NCI-H146 treated with DMSO at 0.1 percent for 48 hours (cell line): ENCODE measurements around the gene SCRN2.

Source experiments
- DNase-seq: peaks from one replicate; lab custom pipeline; 2025; ENCODE audit not compliant: unreplicated experiment; lab: John Stamatoyannopoulos, UW

The SCRN2 gene

GRCh38 chr17:47847341-47848197, 6.5 kb upstream of the SCRN2 start:
- DNase-seq, result no peak

GRCh38 chr17:47846716-47847340, 5.8 kb upstream of the SCRN2 start:
- DNase-seq, result no peak

GRCh38 chr17:47845716-47846075, 4.6 kb upstream of the SCRN2 start:
- no peak for DNase-seq

- DNase-seq, result no peak
Measured at GRCh38 chr17:47844814-47845715, 4.0 kb upstream of the SCRN2 start.

GRCh38 chr17:47844227-47844626, 3.2 kb upstream of the SCRN2 start:
- peak; percentile 40 for DNase-seq

GRCh38 chr17:47843391-47843730, 2.3 kb upstream of the SCRN2 start:
- DNase-seq, result no peak

- DNase-seq, result no peak
Measured at GRCh38 chr17:47841488-47842291, 617 bp upstream of the SCRN2 start.

- DNase-seq, result no peak
Measured at GRCh38 chr17:47840001-47840741, 902 bp downstream of the SCRN2 start.

GRCh38 chr17:47839071-47839470, 2.0 kb downstream of the SCRN2 start:
- no peak for DNase-seq

GRCh38 chr17:47838636-47839035, 2.4 kb downstream of the SCRN2 start:
- no peak for DNase-seq

- no peak for DNase-seq
Measured at GRCh38 chr17:47837401-47838039, 3.6 kb downstream of the SCRN2 start.

- DNase-seq, result no peak
Measured at GRCh38 chr17:47836601-47837000, 4.5 kb downstream of the SCRN2 start.

- DNase-seq, result no peak
Measured at GRCh38 chr17:47834756-47835155, 6.3 kb downstream of the SCRN2 start.

- DNase-seq, result no peak
Measured at GRCh38 chr17:47831934-47832327, 9.1 kb downstream of the SCRN2 start.

- DNase-seq, result peak; percentile 91
Measured at GRCh38 chr17:47831003-47831933, 9.8 kb downstream of the SCRN2 start, which contains the start of the genes LRRC46 and MRPL10. Gene LRRC46 (plus strand): TSS chr17:47831670. CDS start chr17:47831990, 320 bp downstream. Gene MRPL10 (minus strand): TSS chr17:47831541. CDS start chr17:47831511, 30 bp downstream.

- DNase-seq, result no peak
Measured at GRCh38 chr17:47830396-47831002, 10.6 kb downstream of the SCRN2 start.

- DNase-seq, result no peak
Measured at GRCh38 chr17:47829870-47830269, 11.2 kb downstream of the SCRN2 start.

GRCh38 chr17:47823519-47823918, 17.6 kb downstream of the SCRN2 start:
- DNase-seq, result no peak
